Aorta (tissue), 5 donors: ENCODE results near the gene ATP1B3. TPM values are rescaled to one million over a fixed set of nuclear protein-coding genes. Genes with fewer than 3 reads are reported as not detected.
"Not testable (repeated sequence)": the region's sequence is repeated elsewhere in the genome, so short reads cannot be mapped to it uniquely, and the experiment has no call there.

Experiments
- ATAC-seq: fragments of 200-7000 bp; cut with Tn5 transposase; one replicate; pipeline ENCODE4 v1.9.1; 2022; ENCODE audit warnings: moderate library complexity; ENCODE audit not compliant: low FRiP score
- DNase-seq, 2 donors: peaks; one replicate each; pipeline ENCODE4 v3.0.0-alpha.2; 2020
- H3K27ac ChIP-seq, 2 donors: one replicate each; pipeline ENCODE4 v1.5.1; 2013; ENCODE audit warnings: low read length in 2 of 2, mild to moderate bottlenecking in 2 of 2, moderate library complexity in 2 of 2, control low read depth in 1 of 2, inconsistent platforms in 1 of 2, low read depth in 1 of 2
- H3K27me3 ChIP-seq, 2 donors: one replicate each; pipeline ENCODE4 v1.6.1; 2013; ENCODE audit warnings: control low read depth in 1 of 2, low read length in 1 of 2, mild to moderate bottlenecking in 1 of 2, moderate library complexity in 1 of 2; ENCODE audit not compliant: insufficient read depth in 2 of 2, control insufficient read depth in 1 of 2
- H3K36me3 ChIP-seq, 2 donors: one replicate each; pipeline ENCODE4 v1.6.1; 2013; ENCODE audit warnings: control low read depth in 1 of 2, low read length in 1 of 2, mild to moderate bottlenecking in 1 of 2; ENCODE audit not compliant: insufficient read depth in 2 of 2, control insufficient read depth in 1 of 2
- H3K4me1 ChIP-seq, 2 donors: one replicate each; pipeline ENCODE4 v1.6.1; 2013; ENCODE audit warnings: low read length in 2 of 2, control low read depth in 1 of 2, mild to moderate bottlenecking in 1 of 2, moderate library complexity in 1 of 2; ENCODE audit not compliant: insufficient read depth in 2 of 2, control insufficient read depth in 1 of 2
- H3K4me3 ChIP-seq, 2 donors: one replicate each; pipeline ENCODE4 v1.5.1; 2013; ENCODE audit warnings: low read length in 2 of 2, control low read depth in 1 of 2, mild to moderate bottlenecking in 1 of 2
- H3K9me3 ChIP-seq: one replicate; pipeline ENCODE4 v1.6.1; 2013; ENCODE audit warnings: mild to moderate bottlenecking, low read length; ENCODE audit not compliant: control insufficient read depth
- WGBS, 2 donors: extraction: QIAGEN DNeasy Blood & Tissue Kit; methylation state at CpG; one replicate each; pipeline ENCODE4 v1.1.7; 2013; 5-methylcytosine and 5-hydroxymethylcytosine counted together
- intact Hi-C, 2 donors: fragments of 100-400 bp; cut with DNase I; formaldehyde crosslinking; loops; one replicate each; pipeline versions ENCODE4 v1.14.2 to v1.15.0; 2022
- polyA plus RNA-seq, 2 donors: library from polyadenylated mRNA; stranded (reverse); fragments of 200-250 nt; gene quantifications; one replicate each; pipeline ENCODE4 v1.2.3, GENCODE V29; 2013
- total RNA-seq, 2 donors: library from RNA; stranded (reverse); fragmentation: NEBNext Ultra II Directional; extraction: Animal tissue kit (Norgen Biotek cat#: 25700); gene quantifications; one replicate each; pipeline ENCODE4 v1.2.1, GENCODE V29; 2021
- donor health status: healthy with polysubstance abuse.
- donor health status: Bipolar disorder and iron deficiency.
- donor health status: DM: no; HTN: no; CAD: no.
- donor health status: DM: no; HTN: no; CAD: no.
- donor health status: DM: yes; HTN: yes; CAD: no.

ATP1B3 gene
- total and polyA plus RNA-seq, 4 donors, result 94.9 to 142 (median 127) TPM

DNA sequence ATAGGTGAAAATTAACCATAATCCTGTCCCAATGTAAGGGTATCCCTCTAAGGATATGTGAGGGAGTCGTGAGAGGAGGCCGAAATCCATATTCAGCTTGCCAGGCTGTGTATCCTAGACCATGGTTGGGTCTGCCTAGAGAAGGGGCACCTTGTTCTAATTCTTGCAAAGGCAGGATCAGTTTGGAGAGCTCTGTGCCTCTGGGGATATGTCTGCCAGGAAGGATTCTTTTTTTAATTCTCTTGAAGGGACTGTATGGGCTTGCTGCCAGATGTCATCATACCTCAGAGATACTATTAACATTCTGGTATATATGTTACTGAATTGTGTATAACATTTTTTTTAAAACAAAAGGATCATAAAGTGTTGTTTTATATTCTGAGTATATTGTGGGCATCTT is 2.4 kb downstream of the ATP1B3 start:
- 78 to 92% methylated on average over 2 of the region's 2 CpGs for WGBS, 2 donors
- ATAC-seq (no peak), DNase-seq (no peak)
- Histone ChIP-seq H3K27me3 (no peaks in the 10 kb centered on the region), H3K27ac (peak overlapping the region in 1 of 2 donors; percentile 48), H3K36me3 (no peaks in the 10 kb centered on the region), H3K4me1 (peaks cover 1 to 8% of the 10 kb centered on the region in 2 donors), H3K4me3 (no peak overlapping the region), H3K9me3 (no peaks in the 10 kb centered on the region)
- intact Hi-C loops, result loop anchor here (5.0 kb wide), 2 partner anchors 142 to 222 kb away; partner anchors contain the start of gene RNF7 (in 1 of the 2)

DNA sequence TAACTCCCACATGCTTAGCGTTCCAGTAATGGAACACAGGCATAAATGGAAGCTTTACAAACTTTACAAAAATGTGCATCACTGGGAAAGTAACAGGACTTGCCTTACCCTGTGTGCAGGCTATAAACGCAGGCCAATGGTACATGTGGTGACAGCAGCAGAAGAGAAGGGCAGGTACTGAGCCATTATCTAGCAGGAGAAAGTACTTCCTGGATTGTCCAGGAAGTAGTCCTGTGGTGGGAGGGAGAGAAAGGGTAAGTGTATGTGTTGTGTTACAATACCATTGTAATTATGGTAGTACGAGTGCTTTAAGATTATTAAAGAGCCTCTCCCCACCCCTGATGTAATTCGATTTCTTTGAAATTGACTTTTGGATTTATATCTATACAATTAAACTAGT is 5.3 kb downstream of the ATP1B3 start:
- peaks cover 4 to 8% of the 10 kb centered on the region in 2 donors for H3K4me1 ChIP-seq
- H3K9me3 ChIP-seq, result no peaks in the 10 kb centered on the region
- no peak for ATAC-seq
- WGBS, 2 donors, result 93 to 95% methylated on average over 4 of the region's 4 CpGs
- H3K27ac ChIP-seq, result no peak overlapping the region
- no peaks in the 10 kb centered on the region for H3K27me3 ChIP-seq
- H3K4me3 ChIP-seq, result no peak overlapping the region
- no peaks in the 10 kb centered on the region for H3K36me3 ChIP-seq
- no peak for DNase-seq
- intact Hi-C loops, result no loop called here

DNA sequence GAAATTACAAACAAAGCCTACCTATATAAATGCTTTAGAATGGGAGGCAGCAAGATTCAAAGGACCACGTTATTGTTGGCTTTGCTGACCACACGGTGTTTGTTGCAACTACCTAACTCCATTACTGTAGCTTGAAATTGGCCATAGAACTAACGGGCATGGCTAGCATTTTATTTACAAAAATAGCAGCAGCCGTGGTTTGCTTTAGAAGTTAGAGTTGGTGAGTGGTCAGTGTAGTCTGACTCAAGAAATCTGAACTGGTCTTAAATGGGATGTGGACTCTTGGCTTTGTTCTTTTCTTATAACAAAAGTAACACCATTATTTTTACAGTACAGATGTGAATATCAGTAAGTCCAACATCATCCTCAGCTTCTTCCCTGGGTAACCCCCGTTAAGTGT is 10.6 kb downstream of the ATP1B3 start:
- no peak overlapping the region for H3K27ac ChIP-seq
- peaks cover 0 to 4% of the 10 kb centered on the region in 2 donors for H3K4me1 ChIP-seq
- H3K36me3 ChIP-seq, result no peaks in the 10 kb centered on the region
- ATAC-seq, result no peak
- no peak for DNase-seq
- WGBS, 2 donors, result 92% methylated on average over 5 of the region's 5 CpGs
- intact Hi-C loops, result no loop called here
- no peaks in the 10 kb centered on the region for H3K27me3 ChIP-seq
- H3K9me3 ChIP-seq, result no peaks in the 10 kb centered on the region
- H3K4me3 ChIP-seq, result no peak overlapping the region

- intact Hi-C loops, H3K4me3 ChIP-seq, DNase-seq, H3K9me3 ChIP-seq, H3K27ac ChIP-seq, H3K4me1 ChIP-seq, ATAC-seq, H3K36me3 ChIP-seq, H3K27me3 ChIP-seq: not testable (repeated sequence)
- WGBS, 2 donors, result 67 to 95% methylated on average over 3 of the region's 3 CpGs
These were observed 12.1 kb downstream of the ATP1B3 start for GRCh38 chr3:141888548-141888947.

DNA sequence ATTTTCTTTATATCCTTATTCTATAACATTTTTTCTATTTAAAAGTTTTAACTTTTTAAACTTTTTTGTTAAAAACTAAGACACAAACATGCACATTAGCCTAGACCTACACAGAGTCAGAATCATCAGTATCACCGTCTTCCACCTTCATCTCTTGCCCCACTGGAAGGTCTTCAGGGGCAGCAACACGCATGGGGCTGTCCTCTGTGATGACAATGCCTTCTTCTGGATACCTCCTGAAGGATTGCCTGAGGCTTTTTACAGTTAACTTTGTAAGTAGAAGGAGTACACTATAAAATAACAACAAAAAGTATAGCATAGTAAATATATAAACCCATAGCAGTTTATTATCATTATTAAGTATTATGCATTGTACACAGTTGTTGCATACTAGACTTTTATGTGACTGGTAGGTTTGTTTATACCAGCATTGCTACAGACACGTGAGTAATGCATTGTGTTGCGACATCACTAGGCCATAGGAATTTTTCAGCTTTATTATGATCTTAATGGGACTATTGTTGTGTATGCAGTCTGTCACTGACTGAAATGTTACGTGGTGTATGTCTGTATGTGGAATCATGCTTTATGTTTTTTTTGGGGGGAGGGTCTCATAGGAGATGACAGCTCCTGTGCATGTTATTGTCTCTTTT is 18.2 kb downstream of the ATP1B3 start:
- no peak for ATAC-seq
- H3K4me3 ChIP-seq, result no peak overlapping the region
- intact Hi-C loops, result no loop called here
- H3K27ac ChIP-seq, result no peak overlapping the region
- no peak for DNase-seq
- WGBS, 2 donors, result 88 to 90% methylated on average over 5 of the region's 5 CpGs
- H3K9me3 ChIP-seq, result no peaks in the 10 kb centered on the region
- H3K27me3 ChIP-seq, result no peaks in the 10 kb centered on the region
- no peaks in the 10 kb centered on the region for H3K4me1 ChIP-seq
- no peaks in the 10 kb centered on the region for H3K36me3 ChIP-seq

GRCh38 chr3:141895731-141896130 is 19.3 kb downstream of the ATP1B3 start:
- DNase-seq (no peak), ATAC-seq (no peak)
- Histone ChIP-seq H3K4me1 (no peaks in the 10 kb centered on the region), H3K27ac (no peak overlapping the region), H3K36me3 (no peaks in the 10 kb centered on the region), H3K4me3 (no peak overlapping the region), H3K27me3 (no peaks in the 10 kb centered on the region), H3K9me3 (no peaks in the 10 kb centered on the region)
- WGBS, 2 donors, result 94 to 98% methylated on average over 3 of the region's 3 CpGs
- intact Hi-C loops, result no loop called here

GRCh38 chr3:141898908-141899307 is 22.5 kb downstream of the ATP1B3 start:
- intact Hi-C loops, result no loop called here
- WGBS, 2 donors, result 100% methylated on average over 1 of the region's 1 CpG
- DNase-seq (no peak), ATAC-seq (no peak)
- Histone ChIP-seq H3K27ac (no peak overlapping the region), H3K4me1 (no peaks in the 10 kb centered on the region), H3K4me3 (no peak overlapping the region), H3K36me3 (no peaks in the 10 kb centered on the region), H3K9me3 (no peaks in the 10 kb centered on the region), H3K27me3 (no peaks in the 10 kb centered on the region)

- Histone ChIP-seq H3K9me3 (no peaks in the 10 kb centered on the region), H3K4me3 (no peak overlapping the region), H3K27me3 (no peaks in the 10 kb centered on the region), H3K27ac (no peak overlapping the region), H3K4me1 (no peaks in the 10 kb centered on the region), H3K36me3 (peaks cover 0 to 2% of the 10 kb centered on the region in 2 donors)
- intact Hi-C loops, result no loop called here
- ATAC-seq (no peak), DNase-seq (no peak)
- 97% methylated on average over 3 of the region's 3 CpGs for WGBS, 2 donors
These were observed 23.9 kb downstream of the ATP1B3 start for GRCh38 chr3:141900343-141900742.

DNA sequence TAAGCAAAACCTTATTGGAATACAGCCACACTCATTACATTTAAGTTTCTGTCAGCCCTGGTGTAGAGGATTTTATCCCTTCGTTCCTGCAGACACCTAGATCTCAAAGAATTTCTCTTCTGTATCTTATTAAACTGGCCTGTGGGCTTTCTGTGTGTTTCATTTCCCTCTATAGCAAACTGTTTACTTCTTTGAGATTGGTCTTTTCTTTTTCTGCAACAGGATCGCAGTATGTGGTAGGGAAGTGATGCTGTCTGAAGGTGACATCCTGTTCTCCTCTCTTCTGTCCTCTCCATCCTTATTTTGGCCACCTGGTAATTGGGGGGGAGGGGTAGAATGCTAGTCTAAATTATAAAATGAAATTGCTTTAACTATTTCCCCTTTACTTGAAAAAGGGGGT is 25.5 kb downstream of the ATP1B3 start:
- ATAC-seq, result no peak
- intact Hi-C loops, result no loop called here
- no peaks in the 10 kb centered on the region for H3K9me3 ChIP-seq

More for the DNA sequence above, 25.5 kb downstream of the ATP1B3 start:
- no peak for DNase-seq
- no peaks in the 10 kb centered on the region for H3K27me3 ChIP-seq
- H3K27ac ChIP-seq, result no peak overlapping the region
- peaks cover 0 to 2% of the 10 kb centered on the region in 2 donors for H3K36me3 ChIP-seq
- H3K4me3 ChIP-seq, result no peak overlapping the region
- no peaks in the 10 kb centered on the region for H3K4me1 ChIP-seq
- WGBS, 2 donors, result 81 to 84% methylated on average over 2 of the region's 2 CpGs
